GM23338 (cell line): ENCODE measurements around the gene ZNF8. TPM values are rescaled to one million over a fixed set of nuclear protein-coding genes. Genes with fewer than 3 reads are reported as not detected.
"Not testable (repeated sequence)": the region's sequence is repeated elsewhere in the genome, so short reads cannot be mapped to it uniquely, and the experiment has no call there.

Experiments
- ATAC-seq: fragments of 200-7000 bp; cut with Tn5 transposase; 3 replicates; pipeline ENCODE4 v1.9.1; 2020
- DNase-seq: peaks from one replicate; pipeline ENCODE4 v3.0.0-alpha.2; 2015; ENCODE audit warnings: low spot score
- H2AFZ ChIP-seq: fragments of 200-600 bp; sonication (generic); 2 replicates; pipeline ENCODE4 v1.8.0; 2016; ENCODE audit warnings: antibody characterized with exemption, mild to moderate bottlenecking, moderate library complexity
- H3F3A ChIP-seq: fragments of 200-600 bp; sonication (generic); replicated peaks from 2 replicates; pipeline ENCODE4 v1.8.0; 2017; ENCODE audit warnings: antibody characterized with exemption, mixed run types, low read depth
- H3K27ac ChIP-seq: fragments of 200-600 bp; sonication (generic); 2 replicates; pipeline ENCODE4 v1.6.1; 2016; ENCODE audit warnings: low read depth
- H3K27me3 ChIP-seq: fragments of 200-600 bp; sonication (generic); 2 replicates; pipeline ENCODE4 v1.8.0; 2016; ENCODE audit warnings: mild to moderate bottlenecking, mixed run types, moderate library complexity; ENCODE audit not compliant: insufficient read depth
- H3K36me3 ChIP-seq: fragments of 200-600 bp; sonication (generic); 2 replicates; pipeline ENCODE4 v1.8.0; 2016; ENCODE audit warnings: mild to moderate bottlenecking; ENCODE audit not compliant: insufficient read depth
- H3K4me1 ChIP-seq: fragments of 200-600 bp; sonication (generic); 2 replicates; pipeline ENCODE4 v1.8.0; 2016; ENCODE audit warnings: mild to moderate bottlenecking, moderate library complexity; ENCODE audit not compliant: insufficient read depth
- H3K4me2 ChIP-seq: fragments of 200-600 bp; sonication (generic); 2 replicates; pipeline ENCODE4 v1.7.1; 2017; ENCODE audit warnings: mixed run types
- H3K4me3 ChIP-seq: fragments of 200-600 bp; sonication (generic); 2 replicates; pipeline ENCODE4 v1.6.1; 2016; ENCODE audit warnings: mixed run types
- H3K79me2 ChIP-seq: fragments of 200-600 bp; sonication (generic); replicated peaks from 2 replicates; pipeline ENCODE4 v1.8.0; 2017; ENCODE audit warnings: mild to moderate bottlenecking; ENCODE audit not compliant: insufficient read depth
- H3K9me2 ChIP-seq: fragments of 200-600 bp; sonication (generic); 2 replicates; pipeline ENCODE4 v1.8.0; 2017; ENCODE audit not compliant: insufficient read depth
- H4K20me1 ChIP-seq: fragments of 200-600 bp; sonication (generic); replicated peaks from 2 replicates; pipeline ENCODE4 v1.8.0; 2017; ENCODE audit warnings: mild to moderate bottlenecking; ENCODE audit not compliant: insufficient read depth
- H3K27ac Mint-ChIP-seq: 2 replicates; pipeline ENCODE4 v1.8.0; 2020; ENCODE audit warnings: inconsistent platforms, mild to moderate bottlenecking, moderate library complexity, mixed read lengths
- H3K27me3 Mint-ChIP-seq: 3 replicates; pipeline ENCODE4 v1.8.0; 2022; ENCODE audit warnings: low read depth, mild to moderate bottlenecking, moderate library complexity, mixed read lengths, inconsistent platforms; ENCODE audit not compliant: insufficient read depth, poor library complexity
- H3K36me3 Mint-ChIP-seq: 3 replicates; pipeline ENCODE4 v1.8.0; 2021; ENCODE audit warnings: low read depth, mild to moderate bottlenecking, inconsistent platforms, moderate library complexity, mixed read lengths
- H3K4me1 Mint-ChIP-seq: 3 replicates; pipeline ENCODE4 v1.8.0; 2020; ENCODE audit warnings: mild to moderate bottlenecking, inconsistent platforms, mixed read lengths
- H3K4me3 Mint-ChIP-seq: 3 replicates; pipeline ENCODE4 v1.8.0; 2021; ENCODE audit warnings: moderate library complexity, mild to moderate bottlenecking, inconsistent platforms, mixed read lengths
- H3K9me3 Mint-ChIP-seq: 3 replicates; pipeline ENCODE4 v1.8.0; 2020; ENCODE audit warnings: moderate library complexity, mild to moderate bottlenecking, inconsistent platforms, mixed read lengths
- CREB1 ChIP-seq: fragments of 250-450 bp; sonication (Bioruptor Pico); IDR thresholded peaks from 2 replicates; pipeline ENCODE4 v1.5.0; 2020; ENCODE audit warnings: low read depth, mild to moderate bottlenecking, moderate library complexity
- CTCF ChIP-seq, 2 experiments: fragments of 200-600 bp in 1 of 2; sonication (generic) in 1 of 2; conservative IDR thresholded peaks; 2 replicates each; pipeline versions ENCODE4 v1.5.1 to v1.6.1; 2016 to 2017; ENCODE audit warnings: antibody characterized with exemption in 2 of 2, low read depth in 2 of 2, mild to moderate bottlenecking in 2 of 2, moderate library complexity in 1 of 2
- ETS1 ChIP-seq: IDR thresholded peaks from 2 replicates; pipeline ENCODE4 v1.6.1; 2016; ENCODE audit warnings: antibody characterized with exemption
- EZH2phosphoT487 ChIP-seq: fragments of 200-600 bp; sonication (generic); IDR thresholded peaks from one replicate; pipeline ENCODE4 v1.8.1; 2018; ENCODE audit warnings: antibody characterized with exemption; ENCODE audit not compliant: unreplicated experiment
- JUNB ChIP-seq: IDR thresholded peaks from one replicate; pipeline ENCODE4 v1.6.1; 2016; ENCODE audit warnings: antibody characterized with exemption; ENCODE audit not compliant: unreplicated experiment
- ZNF114 ChIP-seq: fragments of 250-450 bp; sonication (Bioruptor Pico); IDR thresholded peaks from 2 replicates; pipeline ENCODE4 v1.5.0; 2020; ENCODE audit warnings: mild to moderate bottlenecking, moderate library complexity
- ZNF462 ChIP-seq: fragments of 250-450 bp; sonication (Bioruptor Pico); IDR thresholded peaks from 2 replicates; pipeline ENCODE4 v1.5.0; 2020; ENCODE audit warnings: mild to moderate bottlenecking, moderate library complexity
- polyA plus RNA-seq: library from polyadenylated mRNA; unstranded; fragments of >200 nt; fragmentation: Nextera tagmentation; extraction: Ambion mirVana; gene quantifications from 2 replicates; pipeline ENCODE4 v1.2.1, GENCODE V29; 2016
- total RNA-seq: library from RNA; depleted of rRNA; stranded (reverse); fragments of >200 nt; shearing (Covaris generic); gene quantifications from 2 replicates; pipeline ENCODE4 v1.2.3, GENCODE V29; 2014

Gene ZNF8
- total and polyA plus RNA-seq, 2 experiments from 2014 or later: 4.3 to 30.3 TPM

- TF ChIP-seq CREB1 (peak; percentile 77), CTCF (conservative IDR thresholded peaks at IDR 0.05; ENCODE audit: low read depth in 2 of 2) (peak; percentile 59 to 65)
- not testable (repeated sequence) for H3K4me3 Mint-ChIP-seq, H3F3A ChIP-seq, H3K4me1 Mint-ChIP-seq, H4K20me1 ChIP-seq, H3K9me3 Mint-ChIP-seq, H3K27ac ChIP-seq, H3K9me2 ChIP-seq, H3K4me3 ChIP-seq, H3K4me1 ChIP-seq, H3K27me3 ChIP-seq, H3K27me3 Mint-ChIP-seq, H3K27ac Mint-ChIP-seq, H2AFZ ChIP-seq, H3K4me2 ChIP-seq
- DNase-seq (peak; percentile 71), ATAC-seq (peak; percentile 82)
- H3K36me3 Mint-ChIP-seq: peaks cover 76% of the 10 kb centered on the region
- Histone ChIP-seq H3K36me3 (peaks cover 10% of the 10 kb centered on the region), H3K79me2 (peaks cover 12% of the 10 kb centered on the region)
Measured at GRCh38 chr19:58310685-58311084, 31.9 kb downstream of the ZNF8 start.

GRCh38 chr19:58311345-58311865 is 32.6 kb downstream of the ZNF8 start:
- Mint-ChIP-seq H3K4me1 (peaks cover under 1% of the 10 kb centered on the region), H3K9me3 (no peaks in the 10 kb centered on the region), H3K4me3 (no peak overlapping the region), H3K27me3 (peaks cover 6% of the 10 kb centered on the region), H3K27ac (no peak overlapping the region), H3K36me3 (peaks cover 74% of the 10 kb centered on the region)
- H3K27me3 ChIP-seq: no peaks in the 10 kb centered on the region
- 0 out of 2 replicates have a peak, but pooled peaks cover 4% of the 10 kb centered on the region for H3F3A ChIP-seq
- peaks cover 1% of the 10 kb centered on the region; the same call in 1 of the 2 replicates for H4K20me1 ChIP-seq
- H3K79me2 ChIP-seq: 0 out of 2 replicates have a peak, but pooled peaks cover 5% of the 10 kb centered on the region
- H2AFZ ChIP-seq: no peak overlapping the region
- no peak overlapping the region for H3K4me3 ChIP-seq
- no peaks in the 10 kb centered on the region for H3K9me2 ChIP-seq
- H3K4me1 ChIP-seq: no peaks in the 10 kb centered on the region
- H3K27ac ChIP-seq: no peak overlapping the region
- DNase-seq (no peak), ATAC-seq (no peak)
- H3K4me2 ChIP-seq: no peak overlapping the region
- peaks cover 10% of the 10 kb centered on the region for H3K36me3 ChIP-seq
- no peak for TF ChIP-seq CREB1
- TF ChIP-seq ZNF114 (CRISPR knock-in tag): no peak
- TF ChIP-seq EZH2phosphoT487: no peak
- TF ChIP-seq ZNF462: no peak
- TF ChIP-seq ETS1: no peak
- no peak for TF ChIP-seq CTCF (conservative IDR thresholded peaks at IDR 0.05; ENCODE audit: low read depth in 2 of 2)
- TF ChIP-seq JUNB: no peak
